HepG2 (cell line): ENCODE data around the gene CHRNG. TPM values are rescaled to one million over a fixed set of nuclear protein-coding genes. Genes with fewer than 3 reads are reported as not detected.

ENCODE experiments used
- GABPB1 ChIP-seq: IDR thresholded peaks from 2 replicates; pipeline ENCODE4 v1.6.1; 2016; ENCODE audit warnings: mild to moderate bottlenecking, missing genetic modification reagents, moderate library complexity, missing compliant biosample characterization
- NKX3-1 ChIP-seq: sonication (generic); formaldehyde crosslinking; IDR thresholded peaks from 2 replicates; pipeline ENCODE4 v1.5.0; 2020; ENCODE audit warnings: missing genetic modification reagents
- SAFB2 ChIP-seq: sonication (generic); formaldehyde crosslinking; IDR thresholded peaks from 2 replicates; pipeline ENCODE4 v1.5.1; 2020; ENCODE audit warnings: missing genetic modification reagents, low read depth, mild to moderate bottlenecking, borderline replicate concordance
- STAG1 ChIP-seq: sonication (generic); formaldehyde crosslinking; IDR thresholded peaks from 2 replicates; pipeline ENCODE4 v1.4.0; 2020; ENCODE audit warnings: missing genetic modification reagents
- TBP ChIP-seq: sonication (generic); formaldehyde crosslinking; IDR thresholded peaks from 2 replicates; pipeline ENCODE4 v1.5.0; 2020; ENCODE audit warnings: missing genetic modification reagents
- TSC22D2 ChIP-seq: sonication (generic); formaldehyde crosslinking; IDR thresholded peaks from 2 replicates; pipeline ENCODE4 v1.5.1; 2020; ENCODE audit warnings: missing genetic modification reagents, mild to moderate bottlenecking, borderline replicate concordance
- ZNF629 ChIP-seq: sonication (generic); formaldehyde crosslinking; conservative IDR thresholded peaks from 2 replicates; pipeline ENCODE4 v1.5.0; 2020; ENCODE audit warnings: missing genetic modification reagents
- ZNF709 ChIP-seq: sonication (generic); formaldehyde crosslinking; IDR thresholded peaks from 2 replicates; pipeline ENCODE4 v1.5.0; 2020; ENCODE audit warnings: mild to moderate bottlenecking, missing genetic modification reagents
- ZNF777 ChIP-seq: sonication (generic); formaldehyde crosslinking; IDR thresholded peaks from 2 replicates; pipeline ENCODE4 v1.4.0; 2020; ENCODE audit warnings: missing genetic modification reagents
- polyA plus RNA-seq, 8 experiments: library from polyadenylated mRNA; depleted of rRNA in 3 of 8; stranded (reverse) in 7 of 8; unstranded in 1 of 8; fragments of >200 nt; fragmentation: Illumina TruSeq in 4 of 8; extraction: Trizol in 4 of 8; gene quantifications; 2 replicates each; pipeline versions ENCODE4 v1.2.1 to v1.2.3, GENCODE V29; 2011 to 2016; ENCODE audit warnings: low read depth in 4 of 8, missing spikeins in 1 of 8, mixed read lengths in 1 of 8; ENCODE audit not compliant: insufficient read depth in 1 of 8
- total RNA-seq, 5 experiments: library from RNA; depleted of rRNA; stranded (reverse); fragments of >200 nt; fragmentation: Illumina TruSeq; extraction: Trizol; gene quantifications; 2 replicates each; pipeline ENCODE4 v1.2.3, GENCODE V29; 2016; ENCODE audit warnings: low read depth in 1 of 5
- TF ChIP-seq, protein P1 (sequence below): sonication (generic); formaldehyde crosslinking; IDR thresholded peaks from 2 replicates; pipeline ENCODE4 v1.4.0; 2020; ENCODE audit warnings: missing genetic modification reagents
- TF ChIP-seq, protein P2 (sequence below): sonication (generic); formaldehyde crosslinking; IDR thresholded peaks from 2 replicates; pipeline ENCODE4 v1.4.0; 2020; ENCODE audit warnings: missing genetic modification reagents
- TF ChIP-seq, protein P3 (sequence below): sonication (generic); formaldehyde crosslinking; IDR thresholded peaks from 2 replicates; pipeline ENCODE4 v1.5.0; 2020; ENCODE audit warnings: mild to moderate bottlenecking, missing genetic modification reagents
- TF ChIP-seq, protein P4 (sequence below): sonication (generic); formaldehyde crosslinking; conservative IDR thresholded peaks from 2 replicates; pipeline ENCODE4 v1.8.0; 2022; ENCODE audit warnings: missing genetic modification reagents
- TF ChIP-seq, protein P5 (sequence below): sonication (generic); formaldehyde crosslinking; conservative IDR thresholded peaks from 2 replicates; pipeline ENCODE4 v1.4.0; 2020; ENCODE audit warnings: missing genetic modification reagents
- TF ChIP-seq, protein P6 (sequence below): sonication (generic); formaldehyde crosslinking; IDR thresholded peaks from 2 replicates; pipeline ENCODE4 v1.5.0; 2020; ENCODE audit warnings: mild to moderate bottlenecking, missing genetic modification reagents
- TF ChIP-seq, protein P7 (sequence below): fragments of 450-650 bp; IDR thresholded peaks from 2 replicates; pipeline ENCODE4 v1.6.1; 2016

CHRNG gene
- total and polyA plus RNA-seq, 2 of the 13 experiments (the other 11 are each of a cell fraction or from before 2014, with no cell fraction given) = not detected

DNA sequence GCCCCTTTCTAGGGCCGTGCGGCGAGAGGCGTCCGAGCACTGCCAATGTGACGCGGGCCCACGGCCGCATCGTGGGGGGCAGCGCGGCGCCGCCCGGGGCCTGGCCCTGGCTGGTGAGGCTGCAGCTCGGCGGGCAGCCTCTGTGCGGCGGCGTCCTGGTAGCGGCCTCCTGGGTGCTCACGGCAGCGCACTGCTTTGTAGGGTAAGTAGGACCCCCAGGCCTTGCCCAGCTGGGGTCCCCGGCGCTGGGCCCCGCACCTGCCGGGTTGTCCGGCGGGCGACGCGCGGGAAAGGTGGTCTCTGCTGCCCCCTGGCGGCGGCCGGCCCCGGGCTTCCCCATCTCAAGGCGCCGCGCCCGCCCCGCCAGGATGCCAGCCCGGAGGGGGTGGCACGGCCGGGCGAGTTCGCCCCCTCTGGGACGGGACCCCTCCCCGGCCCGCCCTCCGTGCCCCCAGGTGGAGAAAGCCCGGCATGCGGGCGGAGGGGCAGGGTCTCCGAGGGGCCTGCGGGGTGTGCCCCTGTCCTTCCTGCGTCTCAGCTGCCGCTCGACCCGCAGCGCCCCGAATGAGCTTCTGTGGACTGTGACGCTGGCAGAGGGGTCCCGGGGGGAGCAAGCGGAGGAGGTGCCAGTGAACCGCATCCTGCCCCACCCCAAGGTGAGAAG is 17.4 kb upstream of the CHRNG start (continued):
- TF ChIP-seq, protein P1, sequence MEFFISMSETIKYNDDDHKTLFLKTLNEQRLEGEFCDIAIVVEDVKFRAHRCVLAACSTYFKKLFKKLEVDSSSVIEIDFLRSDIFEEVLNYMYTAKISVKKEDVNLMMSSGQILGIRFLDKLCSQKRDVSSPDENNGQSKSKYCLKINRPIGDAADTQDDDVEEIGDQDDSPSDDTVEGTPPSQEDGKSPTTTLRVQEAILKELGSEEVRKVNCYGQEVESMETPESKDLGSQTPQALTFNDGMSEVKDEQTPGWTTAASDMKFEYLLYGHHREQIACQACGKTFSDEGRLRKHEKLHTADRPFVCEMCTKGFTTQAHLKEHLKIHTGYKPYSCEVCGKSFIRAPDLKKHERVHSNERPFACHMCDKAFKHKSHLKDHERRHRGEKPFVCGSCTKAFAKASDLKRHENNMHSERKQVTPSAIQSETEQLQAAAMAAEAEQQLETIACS (CRISPR knock-in tag) = no peak
- TF ChIP-seq, protein P2, sequence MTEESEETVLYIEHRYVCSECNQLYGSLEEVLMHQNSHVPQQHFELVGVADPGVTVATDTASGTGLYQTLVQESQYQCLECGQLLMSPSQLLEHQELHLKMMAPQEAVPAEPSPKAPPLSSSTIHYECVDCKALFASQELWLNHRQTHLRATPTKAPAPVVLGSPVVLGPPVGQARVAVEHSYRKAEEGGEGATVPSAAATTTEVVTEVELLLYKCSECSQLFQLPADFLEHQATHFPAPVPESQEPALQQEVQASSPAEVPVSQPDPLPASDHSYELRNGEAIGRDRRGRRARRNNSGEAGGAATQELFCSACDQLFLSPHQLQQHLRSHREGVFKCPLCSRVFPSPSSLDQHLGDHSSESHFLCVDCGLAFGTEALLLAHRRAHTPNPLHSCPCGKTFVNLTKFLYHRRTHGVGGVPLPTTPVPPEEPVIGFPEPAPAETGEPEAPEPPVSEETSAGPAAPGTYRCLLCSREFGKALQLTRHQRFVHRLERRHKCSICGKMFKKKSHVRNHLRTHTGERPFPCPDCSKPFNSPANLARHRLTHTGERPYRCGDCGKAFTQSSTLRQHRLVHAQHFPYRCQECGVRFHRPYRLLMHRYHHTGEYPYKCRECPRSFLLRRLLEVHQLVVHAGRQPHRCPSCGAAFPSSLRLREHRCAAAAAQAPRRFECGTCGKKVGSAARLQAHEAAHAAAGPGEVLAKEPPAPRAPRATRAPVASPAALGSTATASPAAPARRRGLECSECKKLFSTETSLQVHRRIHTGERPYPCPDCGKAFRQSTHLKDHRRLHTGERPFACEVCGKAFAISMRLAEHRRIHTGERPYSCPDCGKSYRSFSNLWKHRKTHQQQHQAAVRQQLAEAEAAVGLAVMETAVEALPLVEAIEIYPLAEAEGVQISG (CRISPR knock-in tag) = no peak
- no peak for TF ChIP-seq ZNF709 (CRISPR knock-in tag)
- TF ChIP-seq NKX3-1 (CRISPR knock-in tag) = no peak
- TF ChIP-seq, protein P3, sequence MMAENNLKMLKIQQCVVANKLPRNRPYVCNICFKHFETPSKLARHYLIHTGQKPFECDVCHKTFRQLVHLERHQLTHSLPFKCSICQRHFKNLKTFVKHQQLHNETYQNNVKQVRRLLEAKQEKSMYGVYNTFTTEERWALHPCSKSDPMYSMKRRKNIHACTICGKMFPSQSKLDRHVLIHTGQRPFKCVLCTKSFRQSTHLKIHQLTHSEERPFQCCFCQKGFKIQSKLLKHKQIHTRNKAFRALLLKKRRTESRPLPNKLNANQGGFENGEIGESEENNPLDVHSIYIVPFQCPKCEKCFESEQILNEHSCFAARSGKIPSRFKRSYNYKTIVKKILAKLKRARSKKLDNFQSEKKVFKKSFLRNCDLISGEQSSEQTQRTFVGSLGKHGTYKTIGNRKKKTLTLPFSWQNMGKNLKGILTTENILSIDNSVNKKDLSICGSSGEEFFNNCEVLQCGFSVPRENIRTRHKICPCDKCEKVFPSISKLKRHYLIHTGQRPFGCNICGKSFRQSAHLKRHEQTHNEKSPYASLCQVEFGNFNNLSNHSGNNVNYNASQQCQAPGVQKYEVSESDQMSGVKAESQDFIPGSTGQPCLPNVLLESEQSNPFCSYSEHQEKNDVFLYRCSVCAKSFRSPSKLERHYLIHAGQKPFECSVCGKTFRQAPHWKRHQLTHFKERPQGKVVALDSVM (CRISPR knock-in tag) = no peak
- TF ChIP-seq ZNF629 = no peak
- no peak for TF ChIP-seq SAFB2 (CRISPR knock-in tag)
- TF ChIP-seq GABPB1 (CRISPR knock-in tag) = no peak; the same call in 1 of the 2 replicates
- TF ChIP-seq, protein P4, sequence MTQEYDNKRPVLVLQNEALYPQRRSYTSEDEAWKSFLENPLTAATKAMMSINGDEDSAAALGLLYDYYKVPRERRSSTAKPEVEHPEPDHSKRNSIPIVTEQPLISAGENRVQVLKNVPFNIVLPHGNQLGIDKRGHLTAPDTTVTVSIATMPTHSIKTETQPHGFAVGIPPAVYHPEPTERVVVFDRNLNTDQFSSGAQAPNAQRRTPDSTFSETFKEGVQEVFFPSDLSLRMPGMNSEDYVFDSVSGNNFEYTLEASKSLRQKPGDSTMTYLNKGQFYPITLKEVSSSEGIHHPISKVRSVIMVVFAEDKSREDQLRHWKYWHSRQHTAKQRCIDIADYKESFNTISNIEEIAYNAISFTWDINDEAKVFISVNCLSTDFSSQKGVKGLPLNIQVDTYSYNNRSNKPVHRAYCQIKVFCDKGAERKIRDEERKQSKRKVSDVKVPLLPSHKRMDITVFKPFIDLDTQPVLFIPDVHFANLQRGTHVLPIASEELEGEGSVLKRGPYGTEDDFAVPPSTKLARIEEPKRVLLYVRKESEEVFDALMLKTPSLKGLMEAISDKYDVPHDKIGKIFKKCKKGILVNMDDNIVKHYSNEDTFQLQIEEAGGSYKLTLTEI (CRISPR knock-in tag) = no peak
- no peak for TF ChIP-seq TBP (CRISPR knock-in tag)
- TF ChIP-seq ZNF777 (CRISPR knock-in tag) = no peak
- TF ChIP-seq, protein P5, sequence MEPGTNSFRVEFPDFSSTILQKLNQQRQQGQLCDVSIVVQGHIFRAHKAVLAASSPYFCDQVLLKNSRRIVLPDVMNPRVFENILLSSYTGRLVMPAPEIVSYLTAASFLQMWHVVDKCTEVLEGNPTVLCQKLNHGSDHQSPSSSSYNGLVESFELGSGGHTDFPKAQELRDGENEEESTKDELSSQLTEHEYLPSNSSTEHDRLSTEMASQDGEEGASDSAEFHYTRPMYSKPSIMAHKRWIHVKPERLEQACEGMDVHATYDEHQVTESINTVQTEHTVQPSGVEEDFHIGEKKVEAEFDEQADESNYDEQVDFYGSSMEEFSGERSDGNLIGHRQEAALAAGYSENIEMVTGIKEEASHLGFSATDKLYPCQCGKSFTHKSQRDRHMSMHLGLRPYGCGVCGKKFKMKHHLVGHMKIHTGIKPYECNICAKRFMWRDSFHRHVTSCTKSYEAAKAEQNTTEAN (CRISPR knock-in tag) = no peak
- TF ChIP-seq TSC22D2 (CRISPR knock-in tag) = 0 out of 2 replicates have a peak, but pooled peaks have one; percentile 55
- peak; percentile 81 for TF ChIP-seq STAG1 (CRISPR knock-in tag)
- TF ChIP-seq, protein P6, sequence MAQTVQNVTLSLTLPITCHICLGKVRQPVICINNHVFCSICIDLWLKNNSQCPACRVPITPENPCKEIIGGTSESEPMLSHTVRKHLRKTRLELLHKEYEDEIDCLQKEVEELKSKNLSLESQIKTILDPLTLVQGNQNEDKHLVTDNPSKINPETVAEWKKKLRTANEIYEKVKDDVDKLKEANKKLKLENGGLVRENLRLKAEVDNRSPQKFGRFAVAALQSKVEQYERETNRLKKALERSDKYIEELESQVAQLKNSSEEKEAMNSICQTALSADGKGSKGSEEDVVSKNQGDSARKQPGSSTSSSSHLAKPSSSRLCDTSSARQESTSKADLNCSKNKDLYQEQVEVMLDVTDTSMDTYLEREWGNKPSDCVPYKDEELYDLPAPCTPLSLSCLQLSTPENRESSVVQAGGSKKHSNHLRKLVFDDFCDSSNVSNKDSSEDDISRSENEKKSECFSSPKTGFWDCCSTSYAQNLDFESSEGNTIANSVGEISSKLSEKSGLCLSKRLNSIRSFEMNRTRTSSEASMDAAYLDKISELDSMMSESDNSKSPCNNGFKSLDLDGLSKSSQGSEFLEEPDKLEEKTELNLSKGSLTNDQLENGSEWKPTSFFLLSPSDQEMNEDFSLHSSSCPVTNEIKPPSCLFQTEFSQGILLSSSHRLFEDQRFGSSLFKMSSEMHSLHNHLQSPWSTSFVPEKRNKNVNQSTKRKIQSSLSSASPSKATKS (CRISPR knock-in tag) = no peak
- TF ChIP-seq, protein P7, sequence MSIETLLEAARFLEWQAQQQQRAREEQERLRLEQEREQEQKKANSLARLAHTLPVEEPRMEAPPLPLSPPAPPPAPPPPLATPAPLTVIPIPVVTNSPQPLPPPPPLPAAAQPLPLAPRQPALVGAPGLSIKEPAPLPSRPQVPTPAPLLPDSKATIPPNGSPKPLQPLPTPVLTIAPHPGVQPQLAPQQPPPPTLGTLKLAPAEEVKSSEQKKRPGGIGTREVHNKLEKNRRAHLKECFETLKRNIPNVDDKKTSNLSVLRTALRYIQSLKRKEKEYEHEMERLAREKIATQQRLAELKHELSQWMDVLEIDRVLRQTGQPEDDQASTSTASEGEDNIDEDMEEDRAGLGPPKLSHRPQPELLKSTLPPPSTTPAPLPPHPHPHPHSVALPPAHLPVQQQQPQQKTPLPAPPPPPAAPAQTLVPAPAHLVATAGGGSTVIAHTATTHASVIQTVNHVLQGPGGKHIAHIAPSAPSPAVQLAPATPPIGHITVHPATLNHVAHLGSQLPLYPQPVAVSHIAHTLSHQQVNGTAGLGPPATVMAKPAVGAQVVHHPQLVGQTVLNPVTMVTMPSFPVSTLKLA = no peak
